Stimulated activated naive B cell treated with anti-CD40 and anti-IgM and Interleukin-4, amounts not matched to agents 10 μg/mL and 1 μg/mL and 100 μg/mL, for 72 hours (primary cell): ENCODE results near the gene HHAT.

Experiments used
- ATAC-seq, 2 donors: fragments of 150-1000 bp; cut with Tn5 transposase; replicated peaks; 2 replicates each; pipeline ENCODE4 v1.10.0; 2021; ENCODE audit warnings: moderate library complexity in 1 of 2
- DNase-seq: peaks from one replicate; pipeline ENCODE4 v3.0.0; 2021
- H3K27ac Mint-ChIP-seq: one replicate; pipeline ENCODE4 v1.8.0; 2022; ENCODE audit warnings: mild to moderate bottlenecking, mixed read lengths
- H3K27me3 Mint-ChIP-seq, 2 donors: one replicate each; pipeline ENCODE4 v1.8.0; 2022; ENCODE audit warnings: mixed read lengths in 2 of 2
- H3K36me3 Mint-ChIP-seq, 2 donors: one replicate each; pipeline ENCODE4 v1.8.0; 2022; ENCODE audit warnings: mixed read lengths in 2 of 2, mild to moderate bottlenecking in 1 of 2
- H3K4me1 Mint-ChIP-seq, 2 donors: one replicate each; pipeline ENCODE4 v1.8.0; 2022; ENCODE audit warnings: mixed read lengths in 2 of 2, mild to moderate bottlenecking in 1 of 2
- H3K4me3 Mint-ChIP-seq, 2 donors: one replicate each; pipeline ENCODE4 v1.8.0; 2022; ENCODE audit warnings: mild to moderate bottlenecking in 2 of 2, mixed read lengths in 2 of 2, moderate library complexity in 1 of 2
- H3K9me3 Mint-ChIP-seq, 2 donors: one replicate each; pipeline ENCODE4 v1.8.0; 2022; ENCODE audit warnings: mixed read lengths in 2 of 2, mild to moderate bottlenecking in 1 of 2

Gene HHAT

DNA sequence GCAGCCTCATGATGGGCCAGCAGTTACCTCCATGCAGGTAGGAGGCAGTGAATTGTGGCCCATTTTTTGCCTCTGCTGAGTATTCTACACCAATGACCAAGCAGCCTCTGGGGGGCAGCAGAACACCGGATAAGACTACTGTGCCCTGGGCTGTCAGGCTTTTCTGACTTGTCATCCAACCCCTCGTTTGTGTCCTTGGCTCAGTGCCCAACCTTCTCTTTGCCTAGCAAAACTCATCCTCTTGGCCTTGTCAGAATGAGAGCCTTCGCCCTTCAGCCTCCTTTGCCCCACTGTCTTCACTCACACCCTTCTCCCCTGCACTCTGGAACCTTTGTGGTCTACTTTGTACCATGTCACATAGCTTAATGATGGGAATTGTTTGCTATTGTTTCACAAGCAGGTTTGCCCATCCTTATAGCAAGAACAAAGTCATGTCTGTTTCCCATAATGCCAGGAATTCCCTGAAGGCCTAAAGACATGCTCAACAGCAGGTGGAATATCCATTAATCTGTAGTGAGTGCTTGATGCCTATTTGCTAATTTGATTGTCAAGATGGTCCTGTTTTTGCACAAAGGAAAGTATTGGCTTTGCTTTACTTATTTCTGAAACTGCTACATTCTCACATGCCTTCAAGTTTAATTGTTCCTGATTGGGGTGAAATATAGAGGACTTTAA, 255.9 kb downstream of the HHAT start:
- H3K4me3 Mint-ChIP-seq = no peak overlapping the region
- peak; percentile 95 to 97 for ATAC-seq
- H3K36me3 Mint-ChIP-seq = no peaks in the 10 kb centered on the region
- H3K4me1 Mint-ChIP-seq = peaks cover 9 to 10% of the 10 kb centered on the region in 2 donors
- no peak overlapping the region for H3K27ac Mint-ChIP-seq
- DNase-seq = peak; percentile 64
- peaks cover 0 to 6% of the 10 kb centered on the region in 2 donors for H3K27me3 Mint-ChIP-seq
- H3K9me3 Mint-ChIP-seq = peaks cover 0 to 3% of the 10 kb centered on the region in 2 donors

DNA sequence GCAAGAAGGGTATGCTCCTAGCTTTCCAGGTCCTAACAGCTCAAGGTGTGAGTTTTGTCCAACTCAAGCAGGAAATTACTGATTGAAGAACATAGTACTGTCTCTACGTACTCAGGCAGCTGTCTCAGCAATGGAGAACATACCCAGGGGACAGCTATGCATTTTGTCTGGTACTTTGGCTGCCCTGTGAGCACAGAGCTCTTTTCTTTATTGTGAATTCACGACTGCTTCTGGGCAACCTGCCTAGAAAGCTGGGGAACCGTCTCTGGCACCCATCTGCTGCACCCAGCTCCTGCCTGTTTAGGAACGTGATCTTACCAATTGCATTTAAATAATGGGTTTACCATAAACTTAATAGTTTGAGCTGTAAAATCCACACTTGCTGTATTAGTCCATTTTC, 258.1 kb downstream of the HHAT start:
- no peak overlapping the region for H3K4me3 Mint-ChIP-seq

DNA sequence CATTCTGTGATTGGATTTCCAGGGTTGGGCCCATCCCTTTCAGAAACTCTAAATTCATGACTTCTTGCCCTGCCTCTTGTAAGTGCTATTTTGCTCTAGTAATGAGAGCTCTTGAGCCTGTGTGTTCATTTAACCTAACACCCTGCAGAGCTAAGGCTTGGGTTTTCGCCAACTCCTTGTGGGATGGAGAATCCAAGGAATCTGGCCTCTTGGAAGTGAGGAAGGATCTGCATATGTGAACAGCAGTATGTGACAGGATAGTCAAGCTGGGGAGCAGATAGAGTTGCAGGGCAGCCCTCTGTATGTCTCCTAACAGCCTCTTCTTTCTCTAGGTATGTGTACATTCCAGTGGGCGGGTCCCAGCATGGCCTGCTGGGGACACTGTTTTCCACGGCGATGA, 258.9 kb downstream of the HHAT start:
- Mint-ChIP-seq H3K27me3 (no peaks in the 10 kb centered on the region), H3K36me3 (peaks cover 8 to 16% of the 10 kb centered on the region in 2 donors), H3K4me1 (peaks cover 1 to 3% of the 10 kb centered on the region in 2 donors), H3K4me3 (no peak overlapping the region), H3K9me3 (peaks cover 14 to 15% of the 10 kb centered on the region in 2 donors), H3K27ac (no peak overlapping the region)
- no peak for ATAC-seq
- DNase-seq = no peak

More for the DNA sequence above, 258.1 kb downstream of the HHAT start:
- ATAC-seq = no peak
- H3K9me3 Mint-ChIP-seq = peaks cover 10 to 12% of the 10 kb centered on the region in 2 donors
- H3K27ac Mint-ChIP-seq = no peak overlapping the region
- DNase-seq = no peak
- H3K36me3 Mint-ChIP-seq = peaks cover 7 to 12% of the 10 kb centered on the region in 2 donors
- peaks cover 9% of the 10 kb centered on the region in 2 donors for H3K4me1 Mint-ChIP-seq
- H3K27me3 Mint-ChIP-seq = peaks cover 0 to 6% of the 10 kb centered on the region in 2 donors

DNA sequence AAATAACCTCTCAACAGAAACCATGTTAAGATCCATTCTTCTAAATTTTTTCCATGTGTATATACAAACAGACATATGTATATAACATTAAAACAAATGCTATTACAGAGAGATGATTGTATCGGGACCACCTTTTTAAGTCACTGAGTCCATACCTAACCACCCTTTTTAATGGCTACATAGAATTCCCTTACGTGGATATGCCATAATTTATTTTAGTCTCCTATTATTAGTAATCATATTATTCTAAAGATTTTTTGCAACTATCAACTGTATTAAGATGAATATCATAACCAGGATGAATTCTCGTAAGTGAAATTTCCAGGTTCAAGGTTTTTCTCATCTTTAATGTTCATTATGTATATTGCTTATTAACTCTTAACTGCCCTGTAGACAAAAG, 259.7 kb downstream of the HHAT start:
- no peak for DNase-seq
- ATAC-seq = no peak
- H3K4me3 Mint-ChIP-seq = no peak overlapping the region
- H3K4me1 Mint-ChIP-seq = peaks cover 0 to 3% of the 10 kb centered on the region in 2 donors
- no peaks in the 10 kb centered on the region for H3K27me3 Mint-ChIP-seq
- peaks cover 8 to 16% of the 10 kb centered on the region in 2 donors for H3K36me3 Mint-ChIP-seq
- H3K9me3 Mint-ChIP-seq = peaks cover 14 to 15% of the 10 kb centered on the region in 2 donors
- no peak overlapping the region for H3K27ac Mint-ChIP-seq

DNA sequence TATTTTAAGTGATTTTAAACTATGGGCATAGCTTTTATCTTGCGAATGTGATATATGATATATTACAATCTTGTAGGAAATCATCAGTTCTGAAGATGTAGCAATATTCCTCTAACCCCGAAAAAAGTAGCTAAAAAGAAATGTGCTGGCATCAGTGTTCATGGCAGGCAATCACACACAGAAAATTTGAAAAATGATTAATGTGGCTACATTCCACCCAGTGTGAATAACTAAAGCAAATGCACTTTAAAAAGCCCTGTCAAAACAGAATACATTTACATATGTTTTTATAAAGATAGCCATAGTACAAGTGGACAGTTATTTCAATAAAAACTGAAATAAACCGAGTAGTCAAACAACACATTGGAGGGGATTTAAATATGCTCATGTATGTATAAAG, 260.2 kb downstream of the HHAT start:
- H3K4me3 Mint-ChIP-seq = no peak overlapping the region
- no peak for ATAC-seq
- no peak overlapping the region for H3K27ac Mint-ChIP-seq
- no peak for DNase-seq
- peaks cover 8 to 16% of the 10 kb centered on the region in 2 donors for H3K36me3 Mint-ChIP-seq
- H3K27me3 Mint-ChIP-seq = no peaks in the 10 kb centered on the region
- H3K4me1 Mint-ChIP-seq = peaks cover 0 to 3% of the 10 kb centered on the region in 2 donors
- peaks cover 14 to 15% of the 10 kb centered on the region in 2 donors for H3K9me3 Mint-ChIP-seq

DNA sequence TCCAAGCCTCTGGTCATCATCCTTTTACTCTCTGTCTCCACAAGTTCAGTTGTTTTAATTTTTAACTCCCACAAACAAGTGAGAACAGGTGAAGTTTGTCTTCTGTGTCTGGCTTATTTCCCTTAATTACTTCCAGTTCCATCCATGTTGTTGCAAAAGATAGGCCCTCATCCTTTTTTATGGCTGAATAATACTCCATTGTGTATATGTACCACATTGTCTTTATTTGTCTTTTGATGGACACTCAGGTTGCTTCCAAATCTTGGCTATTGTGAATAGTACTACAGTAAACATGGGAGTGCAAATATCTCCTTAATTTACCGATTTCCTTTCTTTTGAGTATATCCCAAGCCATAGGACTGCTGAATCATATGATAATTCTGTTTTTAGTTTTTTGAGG, 262.5 kb downstream of the HHAT start:
- ATAC-seq (no peak), DNase-seq (no peak)
- Mint-ChIP-seq H3K4me3 (no peak overlapping the region), H3K27ac (no peak overlapping the region), H3K4me1 (no peaks in the 10 kb centered on the region), H3K36me3 (peaks cover 8 to 17% of the 10 kb centered on the region in 2 donors), H3K27me3 (no peaks in the 10 kb centered on the region), H3K9me3 (peaks cover 14 to 15% of the 10 kb centered on the region in 2 donors)

DNA sequence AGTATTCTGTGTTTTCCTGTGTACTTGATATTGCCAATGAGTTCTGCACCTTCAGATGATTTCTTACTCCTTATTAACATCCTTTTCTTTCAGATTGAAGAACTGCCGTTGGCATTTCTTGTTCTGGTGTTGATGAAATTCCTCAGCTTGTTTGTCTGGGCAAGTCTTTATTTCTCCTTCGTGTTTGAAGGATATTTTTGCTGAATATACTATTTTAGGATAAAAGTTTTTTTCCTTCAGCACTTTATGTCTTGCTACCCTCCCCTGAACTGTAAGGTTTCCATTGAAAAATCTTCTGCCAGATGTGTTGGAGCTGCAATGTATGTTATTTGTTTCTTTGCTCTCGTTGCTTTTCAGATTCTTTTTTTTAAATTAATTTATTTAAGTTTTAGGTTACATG, 265.9 kb downstream of the HHAT start:
- Mint-ChIP-seq H3K4me3 (no peak overlapping the region), H3K9me3 (peaks cover 13 to 15% of the 10 kb centered on the region in 2 donors), H3K4me1 (no peaks in the 10 kb centered on the region), H3K27me3 (no peaks in the 10 kb centered on the region), H3K27ac (no peak overlapping the region), H3K36me3 (peaks cover 8 to 23% of the 10 kb centered on the region in 2 donors)
- DNase-seq (no peak), ATAC-seq (no peak)

DNA sequence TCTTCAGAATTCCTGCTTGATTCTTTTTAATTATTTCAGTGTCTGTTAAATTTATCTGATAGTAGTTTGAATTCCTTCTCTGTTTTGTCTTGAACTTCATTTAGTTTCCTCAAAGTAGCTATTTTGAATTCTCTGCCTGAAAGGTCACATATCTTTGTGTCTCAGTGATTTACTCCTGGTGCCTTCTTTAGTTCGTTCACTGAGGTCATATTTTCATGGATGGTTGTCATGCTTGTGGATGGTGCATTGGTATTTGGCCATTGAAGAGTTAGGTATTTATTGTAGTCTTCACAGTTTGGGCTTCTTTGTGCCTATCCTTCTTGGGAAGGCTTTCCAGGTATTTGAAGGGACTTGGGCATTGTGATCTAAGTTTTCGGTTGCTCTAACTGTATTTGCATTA, 267.9 kb downstream of the HHAT start:
- no peak for ATAC-seq
- no peak overlapping the region for H3K4me3 Mint-ChIP-seq
- H3K27me3 Mint-ChIP-seq = no peaks in the 10 kb centered on the region
- no peak overlapping the region for H3K27ac Mint-ChIP-seq
- H3K4me1 Mint-ChIP-seq = no peaks in the 10 kb centered on the region
- peaks cover 2 to 11% of the 10 kb centered on the region in 2 donors for H3K36me3 Mint-ChIP-seq
- DNase-seq = no peak
- H3K9me3 Mint-ChIP-seq = peaks cover 5% of the 10 kb centered on the region in 2 donors

DNA sequence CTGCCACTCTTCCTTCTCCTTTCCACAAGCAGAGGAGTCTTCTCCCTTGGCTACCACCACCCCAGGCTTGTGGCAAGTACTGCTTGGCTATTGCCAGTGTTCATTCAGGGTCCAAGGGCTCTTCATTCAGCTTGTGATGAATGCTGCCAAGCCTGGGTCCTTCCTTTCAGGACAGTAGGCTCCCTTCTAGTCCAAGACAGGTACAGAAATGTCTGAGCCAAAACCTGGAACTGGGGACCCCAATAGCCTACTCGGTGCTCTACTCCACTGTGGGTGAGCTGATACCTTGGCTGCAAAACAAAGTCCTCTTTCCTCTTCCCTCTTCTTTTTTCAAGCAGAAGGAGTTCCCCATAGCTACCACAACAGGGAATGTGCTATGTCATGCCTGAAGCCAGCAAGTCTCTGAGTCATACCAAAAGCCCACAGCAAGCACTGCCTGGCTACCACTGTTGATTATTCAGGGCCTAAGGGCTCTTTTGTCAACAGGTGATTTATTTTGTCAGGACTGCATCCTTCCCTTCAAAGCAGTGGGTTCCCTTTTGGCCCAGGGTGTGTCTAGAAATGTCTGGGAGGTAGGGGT, 268.9 kb downstream of the HHAT start:
- DNase-seq (no peak), ATAC-seq (peak in 1 of 2 donors; percentile 57)
- H3K36me3 Mint-ChIP-seq = peaks cover 0 to 7% of the 10 kb centered on the region in 2 donors
- peaks cover 0 to 2% of the 10 kb centered on the region in 2 donors for H3K9me3 Mint-ChIP-seq
- H3K4me3 Mint-ChIP-seq = no peak overlapping the region
- no peaks in the 10 kb centered on the region for H3K4me1 Mint-ChIP-seq
- no peaks in the 10 kb centered on the region for H3K27me3 Mint-ChIP-seq
- H3K27ac Mint-ChIP-seq = no peak overlapping the region

DNA sequence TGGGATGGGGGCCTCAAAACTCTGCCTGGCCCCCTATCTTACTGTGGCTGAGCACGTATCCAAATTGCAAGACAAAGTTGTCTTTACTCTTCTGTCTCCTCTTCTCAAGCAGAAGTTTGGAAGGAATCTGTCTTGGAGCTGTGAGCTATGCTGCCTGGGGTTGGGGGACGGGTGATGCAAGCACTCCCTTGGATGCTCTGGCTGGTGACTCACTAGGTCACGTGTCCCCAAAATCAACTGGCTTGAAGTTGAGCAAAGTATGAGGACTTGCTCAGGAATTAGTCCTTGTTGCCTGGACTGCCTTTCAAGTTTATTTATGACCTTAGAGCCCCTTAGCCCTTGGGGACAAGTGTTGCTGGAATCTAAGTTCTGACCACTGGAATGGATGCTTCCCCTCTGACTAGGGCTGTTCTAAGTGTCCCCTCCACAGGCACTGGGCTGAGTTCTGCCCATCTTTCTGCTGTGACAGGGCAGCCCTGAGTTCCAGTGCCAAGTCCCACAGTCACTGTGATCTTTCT, 269.5 kb downstream of the HHAT start:
- DNase-seq (no peak), ATAC-seq (no peak)
- H3K4me3 Mint-ChIP-seq = no peak overlapping the region
- peaks cover 0 to 7% of the 10 kb centered on the region in 2 donors for H3K36me3 Mint-ChIP-seq
- no peak overlapping the region for H3K27ac Mint-ChIP-seq
- H3K4me1 Mint-ChIP-seq = no peaks in the 10 kb centered on the region
- peaks cover 0 to 2% of the 10 kb centered on the region in 2 donors for H3K9me3 Mint-ChIP-seq
- no peaks in the 10 kb centered on the region for H3K27me3 Mint-ChIP-seq

DNA sequence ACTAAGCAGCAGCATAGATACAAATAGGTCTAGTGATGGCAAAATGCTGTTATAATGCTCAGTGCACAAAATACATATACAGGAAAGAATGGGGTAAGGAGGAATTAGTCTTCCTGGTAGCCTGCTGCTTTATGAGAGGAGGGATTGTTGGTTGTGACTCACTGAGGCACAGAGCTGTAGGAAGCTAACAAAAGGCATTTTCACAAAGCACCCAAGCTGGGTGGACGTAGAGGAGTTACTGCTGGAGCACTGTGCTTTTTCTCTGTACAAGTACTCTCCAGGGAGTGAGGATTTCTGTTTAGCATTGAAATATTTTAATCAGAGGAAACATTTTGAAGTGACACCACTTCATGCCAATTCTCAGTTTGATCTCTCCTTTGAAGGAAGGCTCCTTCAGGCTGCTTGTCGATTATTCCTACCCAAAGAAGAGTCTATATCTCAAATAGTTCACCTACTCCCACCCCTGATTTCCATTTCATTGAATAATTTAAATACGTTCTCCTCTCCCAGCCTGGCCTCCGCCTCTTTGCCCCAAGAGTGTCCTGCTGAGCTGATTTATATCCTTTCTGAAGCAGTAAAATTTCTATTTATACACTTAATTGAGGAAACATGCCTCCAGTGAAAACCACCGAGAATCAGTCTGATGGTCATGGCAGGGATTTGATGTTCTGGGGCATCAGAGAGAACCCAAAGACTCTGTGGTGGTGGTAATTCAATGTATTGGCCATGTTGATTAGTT, 271.9 kb downstream of the HHAT start:
- Mint-ChIP-seq H3K4me3 (no peak overlapping the region), H3K27me3 (no peaks in the 10 kb centered on the region), H3K9me3 (peaks cover 0 to 2% of the 10 kb centered on the region in 2 donors), H3K27ac (no peak overlapping the region), H3K36me3 (peaks cover 0 to 7% of the 10 kb centered on the region in 2 donors), H3K4me1 (no peaks in the 10 kb centered on the region)
- DNase-seq (no peak), ATAC-seq (no peak)

DNA sequence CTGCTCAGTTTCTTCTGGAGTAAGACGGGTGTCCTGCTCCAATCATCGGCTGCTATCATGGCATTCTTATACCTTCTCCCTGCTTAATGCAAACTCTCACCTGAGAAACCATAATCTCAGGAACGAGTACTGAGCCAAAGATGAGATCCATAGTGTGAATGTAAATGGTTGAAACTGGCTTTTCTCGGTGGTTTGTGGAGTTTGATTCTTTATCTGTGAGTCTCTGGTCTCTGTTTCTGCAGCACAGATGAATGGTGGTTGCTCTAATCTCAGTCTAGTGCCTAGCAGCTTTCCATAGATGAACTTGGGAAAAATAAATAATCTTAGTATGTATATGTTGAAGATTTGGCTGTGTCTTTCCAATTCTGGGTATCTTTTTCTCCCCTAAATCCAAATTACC, 274.4 kb downstream of the HHAT start:
- peaks cover 5% of the 10 kb centered on the region in 2 donors for H3K36me3 Mint-ChIP-seq
- no peak for ATAC-seq
- no peak overlapping the region for H3K4me3 Mint-ChIP-seq
- H3K9me3 Mint-ChIP-seq = peaks cover 5 to 6% of the 10 kb centered on the region in 2 donors
- DNase-seq = no peak
- H3K27ac Mint-ChIP-seq = no peak overlapping the region
- H3K27me3 Mint-ChIP-seq = no peaks in the 10 kb centered on the region
- H3K4me1 Mint-ChIP-seq = peaks cover 0 to 5% of the 10 kb centered on the region in 2 donors

DNA sequence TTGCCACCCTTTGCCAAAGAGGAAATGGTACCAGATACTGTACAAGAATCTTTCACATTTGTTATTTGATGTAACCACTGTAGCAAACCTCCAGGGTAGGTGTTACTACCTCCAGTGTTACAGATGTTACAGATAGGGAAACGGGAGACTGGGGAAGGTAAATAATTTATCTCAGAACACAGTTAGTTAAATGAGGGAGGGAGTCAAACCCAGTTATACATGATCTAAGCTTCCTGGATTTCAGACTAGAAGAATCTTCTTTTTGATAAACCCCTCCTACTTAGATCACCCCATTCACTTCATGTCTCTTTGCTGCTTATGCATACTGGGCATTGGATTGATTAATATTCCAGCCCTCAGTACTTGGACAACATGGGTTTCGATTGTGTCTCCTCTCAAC, 276.4 kb downstream of the HHAT start:
- Mint-ChIP-seq H3K4me1 (peaks cover 2 to 5% of the 10 kb centered on the region in 2 donors), H3K27ac (no peak overlapping the region), H3K36me3 (peaks cover 5 to 9% of the 10 kb centered on the region in 2 donors), H3K9me3 (peaks cover 6 to 9% of the 10 kb centered on the region in 2 donors), H3K4me3 (no peak overlapping the region), H3K27me3 (no peaks in the 10 kb centered on the region)
- DNase-seq = no peak
- ATAC-seq = no peak

DNA sequence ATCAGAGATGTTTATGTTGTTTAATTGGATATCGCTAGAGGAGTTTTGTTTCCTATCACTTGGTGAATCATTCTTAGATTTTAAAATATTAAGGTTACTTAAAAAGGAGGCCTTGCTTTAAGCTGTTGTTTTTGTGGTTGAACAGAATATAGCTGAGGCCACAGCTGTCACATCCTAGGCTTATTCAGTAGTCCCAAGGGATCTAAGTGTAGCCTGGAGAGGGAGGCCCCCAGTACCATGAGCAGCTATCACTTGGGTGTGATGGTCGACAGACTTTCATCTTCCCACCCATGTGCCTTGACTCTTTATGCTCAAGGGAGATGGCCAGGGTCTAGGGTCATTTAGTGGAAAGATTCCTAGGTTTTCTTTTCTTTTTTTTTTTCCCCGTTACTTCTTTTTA, 278.7 kb downstream of the HHAT start:
- peaks cover 7 to 9% of the 10 kb centered on the region in 2 donors for H3K9me3 Mint-ChIP-seq
- no peak overlapping the region for H3K27ac Mint-ChIP-seq
- ATAC-seq (peak in 1 of 2 donors; percentile 47), DNase-seq (no peak)
- H3K27me3 Mint-ChIP-seq = no peaks in the 10 kb centered on the region
- H3K4me3 Mint-ChIP-seq = no peak overlapping the region
- H3K4me1 Mint-ChIP-seq = peaks cover 2 to 5% of the 10 kb centered on the region in 2 donors
- peaks cover 5 to 9% of the 10 kb centered on the region in 2 donors for H3K36me3 Mint-ChIP-seq
